Sigmoid colon (tissue), 7 donors: ENCODE measurements around the gene OR52D1. TPM values are rescaled to one million over a fixed set of nuclear protein-coding genes. Genes with fewer than 3 reads are reported as not detected.

ENCODE experiments used
- DNase-seq: peaks from one replicate; pipeline ENCODE4 v3.0.0-alpha.2; 2019
- H3K27ac ChIP-seq, 4 donors: fragments of 200-600 bp; sonication (generic); one replicate each; pipeline ENCODE4 v1.5.1; 2016 to 2019; ENCODE audit warnings: mild to moderate bottlenecking in 1 of 4
- H3K27me3 ChIP-seq, 3 donors: fragments of 200-600 bp; sonication (generic); one replicate each; pipeline ENCODE4 v1.5.1; 2019; ENCODE audit warnings: mild to moderate bottlenecking in 1 of 3
- H3K36me3 ChIP-seq, 4 donors: fragments of 200-600 bp; sonication (generic); one replicate each; pipeline ENCODE4 v1.5.1; 2016 to 2019
- H3K4me1 ChIP-seq, 4 donors: fragments of 200-600 bp; sonication (generic); one replicate each; pipeline ENCODE4 v1.5.1; 2017 to 2019
- H3K4me3 ChIP-seq, 4 donors: fragments of 200-600 bp; sonication (generic); one replicate each; pipeline ENCODE4 v1.5.1; 2017 to 2019; ENCODE audit warnings: mild to moderate bottlenecking in 2 of 4, moderate library complexity in 1 of 4
- H3K9me3 ChIP-seq, 4 donors: fragments of 200-600 bp in 3 of 4; sonication (generic) in 3 of 4; one replicate each; pipeline versions ENCODE4 v1.5.1 to v1.6.1; 2013 to 2019
- CTCF ChIP-seq, 4 experiments: fragments of 450-650 bp in 3 of 4; fragments of 200-600 bp in 1 of 4; IDR thresholded peaks; one replicate each; pipeline ENCODE4 v1.5.1; 2016 to 2019; ENCODE audit warnings: antibody characterized with exemption in 4 of 4, mild to moderate bottlenecking in 3 of 4, moderate library complexity in 2 of 4
- EP300 ChIP-seq, 4 donors: sonication (generic); formaldehyde crosslinking; IDR thresholded peaks; one replicate each; pipeline ENCODE4 v1.6.1; 2017; ENCODE audit warnings: antibody characterized with exemption in 4 of 4
- POLR2A ChIP-seq, 2 donors: fragments of 450-650 bp; IDR thresholded peaks; one replicate each; pipeline ENCODE4 v1.6.1; 2016; ENCODE audit warnings: antibody characterized with exemption in 2 of 2, mild to moderate bottlenecking in 2 of 2, moderate library complexity in 2 of 2
- POLR2AphosphoS5 ChIP-seq, 4 donors: sonication (generic); formaldehyde crosslinking; IDR thresholded peaks; one replicate each; pipeline ENCODE4 v1.6.1; 2017; ENCODE audit warnings: antibody characterized with exemption in 4 of 4
- WGBS, 2 donors: extraction: QIAGEN DNeasy Blood & Tissue Kit; methylation state at CpG; one replicate each; pipeline ENCODE4 v1.1.7; 2013; 5-methylcytosine and 5-hydroxymethylcytosine counted together
- intact Hi-C: fragments of 100-400 bp; cut with DNase I; formaldehyde crosslinking; loops from one replicate; pipeline ENCODE4 v1.15.1; 2023
- polyA plus RNA-seq, 3 donors: library from polyadenylated mRNA; stranded (reverse); fragments of 200-250 nt; gene quantifications; one replicate each; pipeline ENCODE4 v1.2.3, GENCODE V29; 2013
- total RNA-seq, 4 donors: library from RNA; depleted of rRNA; stranded (reverse); fragments of >200 nt; gene quantifications; one replicate each; pipeline ENCODE4 v1.1.0, GENCODE V29; 2016
- donor health status: healthy with polysubstance abuse.
- donor health status: Bipolar disorder and iron deficiency.
- donor health status: healthy.

OR52D1 gene
- total and polyA plus RNA-seq, 7 donors, result not detected

- intact Hi-C loops, result no loop called here
- 61 to 80% methylated on average over 1 of the region's 1 CpG for WGBS, 2 donors
- TF ChIP-seq POLR2A (IDR thresholded peaks at IDR 0.05) (no peak), CTCF (IDR thresholded peaks at IDR 0.05) (no peak), POLR2AphosphoS5 (IDR thresholded peaks at IDR 0.05) (no peak), EP300 (IDR thresholded peaks at IDR 0.05) (no peak)
- no peaks in the 10 kb centered on the region for H3K36me3 ChIP-seq
- no peak overlapping the region for H3K4me3 ChIP-seq
- no peaks in the 10 kb centered on the region for H3K4me1 ChIP-seq
- H3K27ac ChIP-seq, result no peak overlapping the region
- no peak for DNase-seq
- H3K9me3 ChIP-seq, result no peaks in the 10 kb centered on the region
- H3K27me3 ChIP-seq, result no peaks in the 10 kb centered on the region
Observed at GRCh38 chr11:5534046-5534445, 45.6 kb downstream of the OR52D1 start.

GRCh38 chr11:5536482-5536881 is 48.0 kb downstream of the OR52D1 start:
- no peaks in the 10 kb centered on the region for H3K36me3 ChIP-seq
- DNase-seq, result no peak
- no peak for TF ChIP-seq POLR2A (IDR thresholded peaks at IDR 0.05)
- no peak for TF ChIP-seq EP300 (IDR thresholded peaks at IDR 0.05)
- no peak for TF ChIP-seq POLR2AphosphoS5 (IDR thresholded peaks at IDR 0.05)
- TF ChIP-seq CTCF (IDR thresholded peaks at IDR 0.05), result no peak
- no peaks in the 10 kb centered on the region for H3K9me3 ChIP-seq
- H3K4me1 ChIP-seq, result no peaks in the 10 kb centered on the region
- intact Hi-C loops, result no loop called here
- no peaks in the 10 kb centered on the region for H3K27me3 ChIP-seq
- H3K27ac ChIP-seq, result no peak overlapping the region
- H3K4me3 ChIP-seq, result no peak overlapping the region

Other genes with a start within 250 kb of the OR52D1 start
- gene HBG1, start 238.8 kb upstream of the OR52D1 start, total RNA-seq, result not detected
- gene HBG1, start 238.8 kb upstream of the OR52D1 start, polyA plus RNA-seq, result not detected
- not detected for gene HBG2, start 233.9 kb upstream of the OR52D1 start, total RNA-seq
- not detected for gene HBG2, start 233.9 kb upstream of the OR52D1 start, polyA plus RNA-seq
- not detected for gene HBE1, start 218.7 kb upstream of the OR52D1 start, total RNA-seq
- not detected for gene HBE1, start 218.7 kb upstream of the OR52D1 start, polyA plus RNA-seq
- gene OR51B4, start 186.7 kb upstream of the OR52D1 start, total RNA-seq, result not detected
- not detected for gene OR51B4, start 186.7 kb upstream of the OR52D1 start, polyA plus RNA-seq
- 1 to 10 TPM in 1 of 4 donors, under 1 TPM in 1, not detected in 2; 0.66 to 1.1 TPM for gene OR51B2, start 164.4 kb upstream of the OR52D1 start, total RNA-seq
- gene OR51B2, start 164.4 kb upstream of the OR52D1 start, polyA plus RNA-seq, result not detected
- gene OR51B5, start 145.2 kb upstream of the OR52D1 start, total RNA-seq, result 1 to 10 TPM in 1 of 4 donors, not detected in 3; 1.3 TPM
- not detected for gene OR51B5, start 145.2 kb upstream of the OR52D1 start, polyA plus RNA-seq
- not detected for gene OR51B6, start 137.2 kb upstream of the OR52D1 start, total RNA-seq
- not detected for gene OR51B6, start 137.2 kb upstream of the OR52D1 start, polyA plus RNA-seq
- gene OR51M1, start 104.9 kb upstream of the OR52D1 start, total RNA-seq, result not detected
- gene OR51M1, start 104.9 kb upstream of the OR52D1 start, polyA plus RNA-seq, result under 1 TPM in 1 of 3 donors, not detected in 2; under 0.01 TPM
- not detected for gene OR51Q1, start 66.6 kb upstream of the OR52D1 start, total RNA-seq
- gene OR51Q1, start 66.6 kb upstream of the OR52D1 start, polyA plus RNA-seq, result not detected
- 1 to 10 TPM in 1 of 4 donors, not detected in 3; 2.2 TPM for gene OR51I1, start 47.2 kb upstream of the OR52D1 start, total RNA-seq
- not detected for gene OR51I1, start 47.2 kb upstream of the OR52D1 start, polyA plus RNA-seq
- gene OR51I2, start 39.4 kb upstream of the OR52D1 start, total RNA-seq, result not detected
- not detected for gene OR51I2, start 39.4 kb upstream of the OR52D1 start, polyA plus RNA-seq
- 1 to 10 TPM in 2 of 4 donors, under 1 TPM in 1, not detected in 1; 0.71 to 1.2 (median 1.1) TPM for gene UBQLN3, start 21.3 kb downstream of the OR52D1 start, total RNA-seq
- gene UBQLN3, start 21.3 kb downstream of the OR52D1 start, polyA plus RNA-seq, result not detected
- 1 to 10 TPM in 1 of 4 donors, under 1 TPM in 3; 0.36 to 1.7 (median 0.60) TPM for gene UBQLNL, start 28.0 kb downstream of the OR52D1 start, total RNA-seq
- gene UBQLNL, start 28.0 kb downstream of the OR52D1 start, polyA plus RNA-seq, result under 1 TPM in 1 of 3 donors, not detected in 2; 0.34 TPM
- gene OR52H1, start 59.9 kb downstream of the OR52D1 start, total RNA-seq, result 1 to 10 TPM in 3 of 4 donors, not detected in 1; 1.5 to 3.0 (median 1.6) TPM
- gene OR52H1, start 59.9 kb downstream of the OR52D1 start, polyA plus RNA-seq, result under 1 TPM in 1 of 3 donors, not detected in 2; 0.09 TPM
- not detected for gene OR52B6, start 92.2 kb downstream of the OR52D1 start, total RNA-seq
- under 1 TPM in 1 of 3 donors, not detected in 2; 0.07 TPM for gene OR52B6, start 92.2 kb downstream of the OR52D1 start, polyA plus RNA-seq
- 1 to 10 TPM; 3.5 to 5.5 (median 4.8) TPM for gene TRIM6, start 108.0 kb downstream of the OR52D1 start, total RNA-seq
- 1 to 10 TPM in 2 of 3 donors, under 1 TPM in 1; 0.60 to 1.2 (median 1.0) TPM for gene TRIM6, start 108.0 kb downstream of the OR52D1 start, polyA plus RNA-seq
- gene TRIM34, start 136.3 kb downstream of the OR52D1 start, total RNA-seq, result 10 to 100 TPM in 1 of 4 donors, 1 to 10 TPM in 3; 3.5 to 10.2 (median 7.3) TPM
- gene TRIM34, start 136.3 kb downstream of the OR52D1 start, polyA plus RNA-seq, result 1 to 10 TPM; 3.6 to 9.1 (median 7.4) TPM
- gene TRIM5, start 196.4 kb downstream of the OR52D1 start, total RNA-seq, result 10 to 100 TPM; 11.7 to 29.9 (median 14.3) TPM
- gene TRIM5, start 196.4 kb downstream of the OR52D1 start, polyA plus RNA-seq, result 10 to 100 TPM in 1 of 3 donors, 1 to 10 TPM in 2; 5.4 to 12.4 (median 7.2) TPM
- gene TRIM22, start 201.1 kb downstream of the OR52D1 start, total RNA-seq, result 10 to 100 TPM; 21.1 to 64.8 (median 40.5) TPM
- 100 to 1,000 TPM in 1 of 3 donors, 1 to 10 TPM in 2; 6.6 to 106 (median 7.9) TPM for gene TRIM22, start 201.1 kb downstream of the OR52D1 start, polyA plus RNA-seq
- under 1 TPM in 2 of 4 donors, not detected in 2; under 0.01 to 0.83 TPM for gene OR56B1, start 247.8 kb downstream of the OR52D1 start, total RNA-seq
- under 1 TPM in 1 of 3 donors, not detected in 2; 0.12 TPM for gene OR56B1, start 247.8 kb downstream of the OR52D1 start, polyA plus RNA-seq